MCF 10A (cell line): ENCODE data around the gene LMX1B. TPM values are rescaled to one million over a fixed set of nuclear protein-coding genes. Genes with fewer than 3 reads are reported as not detected.

Experiments
- BruUV-seq: library from RNA; stranded (reverse); fragments of 400-500 nt; replicated peaks from 2 replicates; lab custom pipeline; 2021; lab: Mats Ljungman, UMichigan
- CTCF ChIA-PET: fragments of 300-600 bp; sonication (Branson Sonifier 250); formaldehyde crosslinking; extraction: SDS; loops from one replicate; lab custom pipeline; 2021; ENCODE audit warnings: antibody characterized with exemption, inconsistent platforms; lab: Yijun Ruan, JAX
- POLR2A ChIA-PET: fragments of 300-600, 350-650 bp; sonication (Branson Sonifier 250); formaldehyde crosslinking; extraction: SDS; loops from one replicate; lab custom pipeline; 2020; ENCODE audit warnings: antibody characterized with exemption, inconsistent platforms; lab: Yijun Ruan, JAX
- DNase-seq: peaks from one replicate; pipeline ENCODE4 v3.0.0-alpha.2; 2018; ENCODE audit not compliant: unreplicated experiment
- H3K27ac Mint-ChIP-seq: one replicate; pipeline ENCODE4 v1.8.0; 2022; ENCODE audit warnings: mild to moderate bottlenecking, low read depth, mixed read lengths; ENCODE audit not compliant: unreplicated experiment
- H3K27me3 Mint-ChIP-seq: one replicate; pipeline ENCODE4 v1.8.0; 2022; ENCODE audit warnings: mixed read lengths; ENCODE audit not compliant: insufficient read depth, unreplicated experiment
- H3K36me3 Mint-ChIP-seq: one replicate; pipeline ENCODE4 v1.8.0; 2022; ENCODE audit warnings: mild to moderate bottlenecking, moderate library complexity, mixed read lengths; ENCODE audit not compliant: insufficient read depth, unreplicated experiment
- H3K4me1 Mint-ChIP-seq: one replicate; pipeline ENCODE4 v1.8.0; 2022; ENCODE audit warnings: mixed read lengths; ENCODE audit not compliant: insufficient read depth, unreplicated experiment
- H3K4me3 Mint-ChIP-seq: one replicate; pipeline ENCODE4 v1.8.0; 2022; ENCODE audit warnings: mild to moderate bottlenecking, moderate library complexity, mixed read lengths; ENCODE audit not compliant: unreplicated experiment
- H3K9me3 Mint-ChIP-seq: one replicate; pipeline ENCODE4 v1.8.0; 2022; ENCODE audit warnings: mixed read lengths; ENCODE audit not compliant: unreplicated experiment
- intact Hi-C: fragments of 100-400 bp; cut with micrococcal nuclease; formaldehyde crosslinking; loops from 2 replicates; pipeline ENCODE4 v1.14.1; 2022
- total RNA-seq: library from RNA; stranded (reverse); gene quantifications from 2 replicates; pipeline ENCODE4 v1.2.3, GENCODE V29; 2022
- TF ChIP-seq, protein P1 (sequence below): fragments of 200-600 bp; IDR thresholded peaks from one replicate; pipeline ENCODE4 v1.8.0; 2022; ENCODE audit warnings: antibody characterized with exemption, mild to moderate bottlenecking; ENCODE audit not compliant: unreplicated experiment

Gene LMX1B
- total RNA-seq, 1 experiment from 2014 or later: 3.4 TPM

GRCh38 chr9:126667190-126668055, 53.7 kb downstream of the LMX1B start:
- POLR2A ChIA-PET: no interaction called here
- intact Hi-C loops: no loop called here
- Mint-ChIP-seq H3K27ac (no peak overlapping the region), H3K9me3 (no peaks in the 10 kb centered on the region), H3K36me3 (no peaks in the 10 kb centered on the region), H3K4me1 (no peaks in the 10 kb centered on the region), H3K27me3 (no peaks in the 10 kb centered on the region), H3K4me3 (no peak overlapping the region)
- TF ChIP-seq, protein P1, sequence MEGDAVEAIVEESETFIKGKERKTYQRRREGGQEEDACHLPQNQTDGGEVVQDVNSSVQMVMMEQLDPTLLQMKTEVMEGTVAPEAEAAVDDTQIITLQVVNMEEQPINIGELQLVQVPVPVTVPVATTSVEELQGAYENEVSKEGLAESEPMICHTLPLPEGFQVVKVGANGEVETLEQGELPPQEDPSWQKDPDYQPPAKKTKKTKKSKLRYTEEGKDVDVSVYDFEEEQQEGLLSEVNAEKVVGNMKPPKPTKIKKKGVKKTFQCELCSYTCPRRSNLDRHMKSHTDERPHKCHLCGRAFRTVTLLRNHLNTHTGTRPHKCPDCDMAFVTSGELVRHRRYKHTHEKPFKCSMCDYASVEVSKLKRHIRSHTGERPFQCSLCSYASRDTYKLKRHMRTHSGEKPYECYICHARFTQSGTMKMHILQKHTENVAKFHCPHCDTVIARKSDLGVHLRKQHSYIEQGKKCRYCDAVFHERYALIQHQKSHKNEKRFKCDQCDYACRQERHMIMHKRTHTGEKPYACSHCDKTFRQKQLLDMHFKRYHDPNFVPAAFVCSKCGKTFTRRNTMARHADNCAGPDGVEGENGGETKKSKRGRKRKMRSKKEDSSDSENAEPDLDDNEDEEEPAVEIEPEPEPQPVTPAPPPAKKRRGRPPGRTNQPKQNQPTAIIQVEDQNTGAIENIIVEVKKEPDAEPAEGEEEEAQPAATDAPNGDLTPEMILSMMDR: no peak
- no TSS peak for BruUV-seq
- DNase-seq: no peak
- CTCF ChIA-PET: interaction anchor here (0.6 to 2.1 kb wide), 3 partner anchors 23 to 55 kb away, joined by 3 to 9 read pairs (median 6); no protein-coding TSS in a partner anchor

DNA sequence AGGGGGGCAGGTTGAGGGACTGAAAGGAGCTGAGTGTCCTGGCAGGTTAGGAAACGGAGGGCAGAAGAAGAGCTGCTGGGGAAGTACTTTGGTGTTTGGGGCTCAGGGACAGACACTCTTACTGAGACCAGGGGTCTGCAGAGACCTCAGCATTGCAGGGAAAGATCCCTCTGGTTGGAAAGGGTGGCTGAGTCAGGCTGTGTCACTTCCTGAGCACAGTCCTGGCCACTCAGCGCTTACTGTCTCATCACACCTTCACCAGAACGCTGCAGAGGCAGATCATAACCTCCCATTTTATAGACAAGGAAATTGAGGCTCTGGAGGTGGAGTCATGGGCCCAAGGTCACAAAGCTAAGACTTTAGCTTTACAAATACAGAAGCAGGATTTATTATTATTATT, 54.3 kb downstream of the LMX1B start:
- POLR2A ChIA-PET: no interaction called here

GRCh38 chr9:126669108-126669507, 55.4 kb downstream of the LMX1B start:
- CTCF ChIA-PET: interaction anchor here (0.5 kb wide), 1 partner anchor 21 kb away, joined by 3 read pairs; no protein-coding TSS in a partner anchor
- Mint-ChIP-seq H3K9me3 (no peaks in the 10 kb centered on the region), H3K4me1 (no peaks in the 10 kb centered on the region), H3K27ac (no peak overlapping the region), H3K4me3 (no peak overlapping the region), H3K36me3 (no peaks in the 10 kb centered on the region), H3K27me3 (no peaks in the 10 kb centered on the region)
- TF ChIP-seq, protein P1: no peak
- intact Hi-C loops: no loop called here
- no TSS peak for BruUV-seq
- POLR2A ChIA-PET: no interaction called here
- no peak for DNase-seq

More for the DNA sequence above, 54.3 kb downstream of the LMX1B start:
- DNase-seq: no peak
- Mint-ChIP-seq H3K4me3 (no peak overlapping the region), H3K36me3 (no peaks in the 10 kb centered on the region), H3K4me1 (no peaks in the 10 kb centered on the region), H3K27me3 (no peaks in the 10 kb centered on the region), H3K9me3 (no peaks in the 10 kb centered on the region), H3K27ac (no peak overlapping the region)
- TF ChIP-seq, protein P1: no peak
- BruUV-seq: no TSS peak
- intact Hi-C loops: no loop called here
- CTCF ChIA-PET: interaction anchor here (1.5 to 2.1 kb wide), 2 partner anchors 22 to 38 kb away, joined by 6 to 9 read pairs; no protein-coding TSS in a partner anchor

DNA sequence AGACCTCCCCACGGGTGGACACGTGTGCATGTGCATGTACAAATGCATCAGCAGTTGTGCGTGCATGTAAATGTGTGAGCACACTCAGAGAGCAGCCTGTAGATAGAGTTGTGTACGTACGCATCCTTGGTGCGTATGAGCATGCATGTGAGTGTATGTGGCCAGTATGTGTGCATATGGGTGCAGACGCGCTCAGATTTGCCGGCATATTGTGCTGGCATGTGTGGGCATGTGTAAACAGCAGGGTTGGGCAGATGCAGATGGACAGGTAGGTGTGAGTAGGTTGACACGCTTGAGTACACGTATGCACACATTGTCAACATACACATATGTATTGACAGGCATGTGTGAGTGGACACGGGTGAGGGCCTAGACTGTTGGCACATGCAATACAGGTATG, 56.5 kb downstream of the LMX1B start:
- POLR2A ChIA-PET: no interaction called here
- Mint-ChIP-seq H3K4me1 (no peaks in the 10 kb centered on the region), H3K27ac (no peak overlapping the region), H3K27me3 (no peaks in the 10 kb centered on the region), H3K36me3 (no peaks in the 10 kb centered on the region), H3K4me3 (no peak overlapping the region), H3K9me3 (no peaks in the 10 kb centered on the region)
- CTCF ChIA-PET: interaction anchor here (0.7 kb wide), 1 partner anchor 944 kb away, joined by 3 read pairs; no protein-coding TSS in a partner anchor
- intact Hi-C loops: no loop called here
- no peak for DNase-seq
- no TSS peak for BruUV-seq
- TF ChIP-seq, protein P1: no peak
